C4-2B (cell line): ENCODE measurements around the gene SLC37A4.

ENCODE experiments used
- ZFX ChIP-seq: fragments of 450-650 bp; IDR thresholded peaks from 2 replicates; pipeline ENCODE4 v1.6.1; 2017
- TF ChIP-seq, protein P1 (sequence below): fragments of 450-650 bp; conservative IDR thresholded peaks from 2 replicates; pipeline ENCODE4 v1.5.1; 2017; ENCODE audit warnings: mild to moderate bottlenecking

DNA sequence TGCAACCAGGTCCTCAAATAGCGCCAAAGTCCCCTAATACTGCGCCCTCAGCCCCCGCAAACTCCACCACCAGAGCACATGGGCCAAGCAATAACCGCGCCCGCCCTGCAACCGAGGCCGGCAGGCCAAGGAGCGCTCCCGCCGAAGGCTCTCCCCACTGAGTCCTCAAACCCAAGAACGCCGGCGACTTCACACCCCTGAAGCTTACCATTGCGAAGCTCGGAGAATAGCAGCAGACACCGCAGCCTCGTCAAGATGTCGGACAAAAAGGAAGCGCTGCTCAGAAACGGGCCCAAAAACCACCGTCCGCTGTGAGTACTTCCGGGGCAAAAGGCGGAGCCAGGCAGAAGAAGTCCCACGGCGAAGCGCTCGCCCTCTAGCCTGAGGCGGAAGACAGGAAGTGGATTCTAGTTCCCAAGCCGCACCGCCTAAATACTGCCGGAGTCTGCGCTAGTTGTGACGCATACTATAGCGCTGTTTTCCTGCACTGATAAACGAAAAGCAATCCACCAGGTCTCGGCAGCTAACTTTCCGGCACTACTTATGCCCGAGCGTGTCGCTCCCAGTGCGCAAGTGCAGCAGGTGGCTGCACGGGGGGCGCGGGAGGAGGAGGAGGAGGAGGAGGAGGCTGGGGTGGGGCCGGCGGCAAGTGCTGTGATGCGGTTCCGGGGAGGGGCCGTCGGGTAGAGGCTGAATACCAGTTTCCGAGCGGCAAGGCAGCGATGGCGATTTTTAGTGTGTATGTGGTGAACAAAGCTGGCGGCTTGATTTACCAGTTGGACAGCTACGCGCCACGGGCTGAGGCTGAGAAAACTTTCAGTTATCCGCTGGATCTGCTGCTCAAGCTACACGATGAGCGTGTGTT lies 12.4 kb downstream of the SLC37A4 start, which contains the start of the genes RPS25 and TRAPPC4:
- TF ChIP-seq, protein P1, sequence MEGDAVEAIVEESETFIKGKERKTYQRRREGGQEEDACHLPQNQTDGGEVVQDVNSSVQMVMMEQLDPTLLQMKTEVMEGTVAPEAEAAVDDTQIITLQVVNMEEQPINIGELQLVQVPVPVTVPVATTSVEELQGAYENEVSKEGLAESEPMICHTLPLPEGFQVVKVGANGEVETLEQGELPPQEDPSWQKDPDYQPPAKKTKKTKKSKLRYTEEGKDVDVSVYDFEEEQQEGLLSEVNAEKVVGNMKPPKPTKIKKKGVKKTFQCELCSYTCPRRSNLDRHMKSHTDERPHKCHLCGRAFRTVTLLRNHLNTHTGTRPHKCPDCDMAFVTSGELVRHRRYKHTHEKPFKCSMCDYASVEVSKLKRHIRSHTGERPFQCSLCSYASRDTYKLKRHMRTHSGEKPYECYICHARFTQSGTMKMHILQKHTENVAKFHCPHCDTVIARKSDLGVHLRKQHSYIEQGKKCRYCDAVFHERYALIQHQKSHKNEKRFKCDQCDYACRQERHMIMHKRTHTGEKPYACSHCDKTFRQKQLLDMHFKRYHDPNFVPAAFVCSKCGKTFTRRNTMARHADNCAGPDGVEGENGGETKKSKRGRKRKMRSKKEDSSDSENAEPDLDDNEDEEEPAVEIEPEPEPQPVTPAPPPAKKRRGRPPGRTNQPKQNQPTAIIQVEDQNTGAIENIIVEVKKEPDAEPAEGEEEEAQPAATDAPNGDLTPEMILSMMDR, result no peak
- TF ChIP-seq ZFX, result peak; percentile 57; the same call in 1 of the 2 replicates
